ENCODE measurements around the gene GNB1.

Gene GNB1

DNA sequence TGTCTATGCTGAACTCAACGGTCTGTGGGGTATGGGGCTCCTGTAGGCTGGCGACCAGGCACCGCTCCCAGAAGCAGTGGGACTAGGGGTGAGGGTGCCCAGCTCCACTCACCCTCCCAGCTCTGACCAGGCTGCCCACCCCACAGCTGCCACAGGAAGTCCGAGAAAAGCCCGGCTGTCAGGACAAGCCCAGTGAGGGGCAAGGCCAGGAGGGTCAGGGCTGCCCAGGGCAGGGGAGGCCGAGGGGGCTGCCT, 31.7 kb upstream of the GNB1 start:
- DNase-seq = no peak

DNA sequence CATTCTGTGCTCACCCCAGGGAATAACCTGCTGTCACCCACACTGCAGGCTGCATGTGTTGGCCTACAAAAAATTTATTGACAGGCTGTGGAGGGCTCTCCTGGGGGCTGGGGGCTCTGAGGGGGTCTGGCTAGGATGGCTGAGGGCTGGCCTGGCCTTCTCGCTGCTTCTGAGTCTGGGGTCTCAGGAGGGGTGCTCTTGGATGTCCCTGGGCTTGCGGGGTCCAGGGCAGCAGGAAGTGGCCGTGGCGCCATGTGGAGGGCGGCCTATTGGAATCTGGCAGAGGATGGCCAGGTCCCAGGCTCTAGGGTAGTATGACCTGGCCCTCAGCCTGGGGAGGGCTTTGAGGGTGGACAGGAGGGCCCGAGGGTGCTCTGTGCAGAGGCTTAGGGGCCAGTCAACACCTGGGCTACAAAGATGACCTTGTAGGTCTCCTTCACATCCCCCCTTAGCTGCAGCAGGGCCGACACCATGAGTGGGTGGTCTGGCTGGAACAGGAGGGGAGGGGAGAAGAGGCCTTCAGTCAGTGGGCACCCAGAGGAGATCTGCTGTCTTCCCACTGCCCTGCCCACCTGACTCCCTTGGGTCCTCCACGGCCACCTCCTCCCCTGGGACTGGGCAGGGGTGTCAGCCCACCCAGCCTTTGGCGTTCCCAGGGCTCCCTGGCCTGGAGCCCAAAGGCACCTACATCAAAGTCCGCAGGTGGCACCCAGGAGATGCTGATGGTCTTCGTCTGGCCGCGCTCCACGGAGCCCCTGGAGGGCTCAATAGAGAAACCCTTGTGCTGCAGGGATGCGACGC, 31.2 kb upstream of the GNB1 start:
- DNase-seq = no peak

DNA sequence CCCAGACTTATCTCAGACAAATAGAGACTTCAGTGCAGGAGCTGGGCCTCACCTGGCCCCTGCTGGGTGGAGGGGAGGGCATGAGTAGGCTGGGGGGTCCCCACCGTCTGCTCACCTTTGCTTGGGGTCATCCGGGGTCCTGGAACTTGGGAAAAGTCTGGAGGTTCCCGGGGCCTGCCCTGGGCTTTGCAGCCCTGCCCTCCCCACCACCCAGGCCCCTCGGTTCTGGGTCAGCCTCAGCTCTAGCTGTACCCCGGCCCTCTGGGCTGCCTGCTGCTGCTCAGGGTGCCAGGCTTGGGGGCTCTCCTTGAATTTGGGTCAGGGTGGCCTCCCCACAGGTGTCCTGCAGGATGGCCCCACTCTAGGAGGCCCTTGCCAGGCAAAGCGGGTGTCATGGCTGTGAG, 30.6 kb upstream of the GNB1 start:
- DNase-seq = no peak

GRCh38 chr1:1920608-1921458, 29.9 kb upstream of the GNB1 start:
- DNase-seq = no peak

- no peak for DNase-seq
Observed at GRCh38 chr1:1920057-1920607, 29.2 kb upstream of the GNB1 start.

GRCh38 chr1:1919304-1920056, 28.6 kb upstream of the GNB1 start:
- DNase-seq = peak; percentile 78 to 83

- no peak for DNase-seq
Observed at GRCh38 chr1:1918901-1919303, 28.0 kb upstream of the GNB1 start, which contains the start of gene TMEM52. TSS of gene TMEM52 (minus strand) at chr1:1919279. CDS start at chr1:1919265, 14 bp downstream.

- DNase-seq = no peak
Observed at GRCh38 chr1:1917995-1918900, 27.4 kb upstream of the GNB1 start.

GRCh38 chr1:1917304-1917976, 26.6 kb upstream of the GNB1 start:
- no peak for DNase-seq

DNA sequence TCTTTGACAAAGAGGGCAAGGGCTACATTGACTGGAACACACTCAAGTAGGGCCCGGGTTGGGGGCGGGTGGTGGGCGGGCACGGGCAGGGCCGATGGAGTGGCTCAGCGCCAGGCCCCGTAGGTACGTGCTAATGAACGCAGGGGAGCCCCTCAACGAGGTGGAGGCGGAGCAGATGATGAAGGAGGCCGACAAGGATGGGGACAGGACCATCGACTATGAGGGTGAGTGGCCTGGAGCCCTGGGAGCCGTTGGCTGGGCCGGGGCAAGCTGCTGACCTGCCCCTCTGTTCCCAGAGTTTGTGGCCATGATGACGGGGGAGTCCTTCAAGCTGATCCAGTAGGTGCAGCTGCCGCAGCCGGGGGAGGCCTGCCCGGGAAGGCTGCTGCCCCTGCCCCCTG, 26.0 kb upstream of the GNB1 start:
- no peak for DNase-seq

GRCh38 chr1:1915911-1916840, 25.3 kb upstream of the GNB1 start:
- DNase-seq = no peak

GRCh38 chr1:1914971-1915692, 24.2 kb upstream of the GNB1 start, which contains the start of gene CALML6:
TSS of gene CALML6 (plus strand) at chr1:1915260. CDS start at chr1:1915281, 21 bp downstream.
- no peak for DNase-seq

GRCh38 chr1:1914101-1914970, 23.4 kb upstream of the GNB1 start:
- no peak for DNase-seq

- DNase-seq = no peak
Observed at GRCh38 chr1:1911350-1912041, 20.6 kb upstream of the GNB1 start.

DNA sequence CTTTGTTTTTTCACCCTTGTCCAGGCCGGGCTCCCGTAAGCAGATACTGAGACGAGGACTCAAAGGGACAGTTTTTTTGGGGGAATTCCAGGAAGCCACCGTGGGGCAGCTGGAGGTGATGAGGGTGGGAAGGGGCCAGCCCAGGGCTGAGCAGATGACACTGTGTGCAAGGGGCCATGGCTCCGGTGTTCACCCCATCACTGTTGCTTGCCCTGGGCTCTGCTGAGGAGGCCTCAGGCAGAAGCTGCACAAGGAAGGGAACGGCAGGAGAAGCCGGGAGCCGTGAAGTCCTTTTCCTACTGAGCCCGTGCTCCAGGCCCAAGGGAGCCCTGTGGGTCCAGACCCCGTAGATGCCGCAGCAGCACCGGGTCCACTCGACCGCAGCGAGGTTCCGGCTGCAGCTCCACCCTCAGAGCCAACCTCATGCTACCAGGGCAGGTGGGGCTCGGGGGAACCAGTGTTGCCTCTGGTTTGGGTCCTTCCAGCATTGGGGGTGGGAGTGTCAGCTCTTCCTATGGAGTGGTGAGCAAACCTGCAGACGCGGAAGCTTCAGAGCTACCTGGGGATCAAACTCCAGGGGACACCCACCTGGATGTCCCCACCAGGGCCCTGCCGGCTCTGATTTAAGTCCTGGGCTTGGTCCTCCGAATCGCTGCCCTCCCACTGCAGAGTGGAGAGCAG, 19.9 kb upstream of the GNB1 start:
- DNase-seq = no peak

DNA sequence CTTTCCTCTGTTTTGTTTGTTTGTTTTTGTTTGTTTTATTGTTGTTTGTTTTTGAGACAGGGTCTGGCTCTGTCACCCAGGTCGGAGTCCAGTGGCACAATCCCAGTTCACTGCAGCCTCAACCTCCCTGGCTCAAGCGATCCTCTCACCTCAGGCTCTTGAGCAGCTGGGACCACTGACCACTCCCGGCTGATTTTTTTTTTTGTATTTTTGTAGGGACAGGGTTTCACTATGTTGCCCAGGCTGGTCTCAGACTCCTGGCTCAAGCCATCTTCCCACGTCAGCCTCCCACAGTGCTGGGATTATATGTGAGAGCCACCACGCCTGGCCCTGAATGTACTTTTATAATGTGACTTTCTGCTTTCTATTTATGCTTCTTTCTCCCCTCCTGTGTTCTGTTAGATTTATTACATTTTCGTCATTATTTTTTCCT, 19.2 kb upstream of the GNB1 start:
- no peak for DNase-seq

DNA sequence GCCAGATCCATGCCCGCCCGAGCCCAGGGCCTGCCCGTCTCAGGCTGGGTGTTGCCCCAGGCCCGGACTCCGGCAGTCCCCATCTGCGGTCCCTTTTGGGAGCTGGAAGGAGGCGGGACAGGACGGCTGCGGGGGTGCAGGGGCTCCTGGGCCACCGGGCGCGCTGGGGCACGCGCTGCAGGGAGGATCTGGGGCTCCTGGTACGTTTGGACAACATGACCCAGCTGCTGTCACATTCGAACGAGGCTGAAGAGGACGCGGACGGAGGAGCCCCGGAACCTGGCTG, 17.6 kb upstream of the GNB1 start:
- DNase-seq = no peak
